BJ (cell line): ENCODE measurements around the gene INTS6. TPM values are rescaled to one million over a fixed set of nuclear protein-coding genes. Genes with fewer than 3 reads are reported as not detected.
"Not testable (repeated sequence)": the region's sequence is repeated elsewhere in the genome, so short reads cannot be mapped to it uniquely, and the experiment has no call there.

Experiments used
- CTCF ChIA-PET: fragments of 350-600 bp; formaldehyde crosslinking; extraction: SDS; loops from one replicate; lab custom pipeline; 2021; ENCODE audit warnings: antibody characterized with exemption, inconsistent platforms; lab: Yijun Ruan, JAX
- POLR2A ChIA-PET: fragments of 300-600 bp; sonication (Branson Sonifier 250); formaldehyde crosslinking; extraction: SDS; loops from one replicate; lab custom pipeline; 2021; ENCODE audit warnings: antibody characterized with exemption; lab: Charles Lee
- DNase-seq: peaks from one replicate; pipeline ENCODE4 v3.0.0-alpha.2; 2011; ENCODE audit warnings: low read depth
- H3K27me3 ChIP-seq: 2 replicates; pipeline ENCODE4 v1.6.0; 2011; ENCODE audit warnings: low read length; ENCODE audit not compliant: control insufficient read depth, insufficient read depth
- H3K36me3 ChIP-seq: 2 replicates; pipeline ENCODE4 v1.5.1; 2011; ENCODE audit warnings: low read length; ENCODE audit not compliant: control insufficient read depth, insufficient read depth
- H3K4me3 ChIP-seq: 2 replicates; pipeline ENCODE4 v1.5.1; 2011; ENCODE audit warnings: low read depth, mild to moderate bottlenecking, control low read depth, low read length
- CTCF ChIP-seq: IDR thresholded peaks from 2 replicates; pipeline ENCODE4 v1.5.1; 2011; ENCODE audit warnings: low read depth, mild to moderate bottlenecking, control low read depth, inconsistent platforms, low read length, moderate library complexity; ENCODE audit not compliant: insufficient read depth
- polyA plus RNA-seq: library from polyadenylated mRNA; depleted of rRNA; stranded (reverse); fragments of >200 nt; gene quantifications from 2 replicates; pipeline ENCODE4 v1.2.3, GENCODE V29; 2011

The INTS6 gene
- polyA plus RNA-seq, 1 experiment = 17.2 TPM

- ChIA-PET CTCF (interaction anchor here (1.0 kb wide), 1 partner anchor 291 kb away, joined by 4 read pairs; no protein-coding TSS in a partner anchor), POLR2A (no interaction called here)
- H3K4me3 ChIP-seq = no peak overlapping the region
- TF ChIP-seq CTCF = no peak
- H3K36me3 ChIP-seq = peaks cover 2% of the 10 kb centered on the region
- H3K27me3 ChIP-seq = no peaks in the 10 kb centered on the region
- no peak for DNase-seq
Observed at GRCh38 chr13:51416107-51416506, 36.7 kb downstream of the INTS6 start.

GRCh38 chr13:51415339-51415738 lies 37.5 kb downstream of the INTS6 start:
- POLR2A ChIA-PET, H3K36me3 ChIP-seq, DNase-seq, H3K27me3 ChIP-seq, H3K4me3 ChIP-seq, CTCF ChIA-PET: not testable (repeated sequence)

GRCh38 chr13:51412431-51412830 lies 40.4 kb downstream of the INTS6 start:
- no peak for DNase-seq
- ChIA-PET POLR2A (no interaction called here), CTCF (no interaction called here)
- H3K4me3 ChIP-seq = no peak overlapping the region
- no peak for TF ChIP-seq CTCF
- no peaks in the 10 kb centered on the region for H3K36me3 ChIP-seq
- H3K27me3 ChIP-seq = no peaks in the 10 kb centered on the region

GRCh38 chr13:51405176-51405575 lies 47.7 kb downstream of the INTS6 start:
- Histone ChIP-seq H3K4me3 (no peak overlapping the region), H3K27me3 (no peaks in the 10 kb centered on the region), H3K36me3 (0 out of 2 replicates have a peak, but pooled peaks cover 2% of the 10 kb centered on the region)
- CTCF ChIA-PET = no interaction called here
- TF ChIP-seq CTCF = no peak
- POLR2A ChIA-PET = no interaction called here
- DNase-seq = no peak

- no peak for TF ChIP-seq CTCF
- ChIA-PET CTCF (interaction anchor here (1.0 to 1.2 kb wide), 3 partner anchors 9 to 272 kb away, joined by 3 read pairs; no protein-coding TSS in a partner anchor), POLR2A (no interaction called here)
- peak; percentile 81 for DNase-seq
- Histone ChIP-seq H3K4me3 (no peak overlapping the region), H3K27me3 (no peaks in the 10 kb centered on the region), H3K36me3 (no peaks in the 10 kb centered on the region)
Observed at GRCh38 chr13:51397262-51397941, 55.4 kb downstream of the INTS6 start.

GRCh38 chr13:51396352-51396751 lies 56.5 kb downstream of the INTS6 start:
- ChIA-PET CTCF (no interaction called here), POLR2A (no interaction called here)
- TF ChIP-seq CTCF = no peak
- no peaks in the 10 kb centered on the region for H3K27me3 ChIP-seq
- H3K4me3 ChIP-seq = no peak overlapping the region
- no peaks in the 10 kb centered on the region for H3K36me3 ChIP-seq
- peak; percentile 6 for DNase-seq
